HG03066 (cell line): ENCODE measurements around the gene ATOX1.
"Not testable (repeated sequence)": the region's sequence is repeated elsewhere in the genome, so short reads cannot be mapped to it uniquely, and the experiment has no call there.

Experiments used
- ATAC-seq: cut with Tn5 transposase; IDR thresholded peaks from one replicate; pipeline ENCODE4 v1.9.1; 2021; ENCODE audit warnings: low read depth; ENCODE audit not compliant: unreplicated experiment

ATOX1 gene

DNA sequence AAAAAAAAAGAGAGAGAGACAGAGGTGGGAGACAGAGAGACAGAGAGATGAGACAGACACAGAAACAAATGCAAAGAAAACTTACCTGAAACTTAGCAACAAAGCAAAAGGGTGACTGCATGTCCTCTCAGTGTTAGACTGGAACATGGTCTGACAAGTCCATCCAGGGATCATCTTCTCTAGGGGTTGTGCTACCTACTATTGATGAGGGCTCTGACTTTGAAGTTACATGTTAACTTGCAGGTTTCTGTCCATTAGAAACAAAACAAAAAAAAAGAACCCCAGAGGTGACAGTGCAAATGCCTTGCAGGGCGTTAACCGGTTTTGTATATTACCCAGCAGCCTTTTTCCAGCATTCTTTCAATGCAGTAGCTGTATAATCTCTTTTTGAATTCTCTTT, 58.1 kb downstream of the ATOX1 start:
- ATAC-seq = no peak

DNA sequence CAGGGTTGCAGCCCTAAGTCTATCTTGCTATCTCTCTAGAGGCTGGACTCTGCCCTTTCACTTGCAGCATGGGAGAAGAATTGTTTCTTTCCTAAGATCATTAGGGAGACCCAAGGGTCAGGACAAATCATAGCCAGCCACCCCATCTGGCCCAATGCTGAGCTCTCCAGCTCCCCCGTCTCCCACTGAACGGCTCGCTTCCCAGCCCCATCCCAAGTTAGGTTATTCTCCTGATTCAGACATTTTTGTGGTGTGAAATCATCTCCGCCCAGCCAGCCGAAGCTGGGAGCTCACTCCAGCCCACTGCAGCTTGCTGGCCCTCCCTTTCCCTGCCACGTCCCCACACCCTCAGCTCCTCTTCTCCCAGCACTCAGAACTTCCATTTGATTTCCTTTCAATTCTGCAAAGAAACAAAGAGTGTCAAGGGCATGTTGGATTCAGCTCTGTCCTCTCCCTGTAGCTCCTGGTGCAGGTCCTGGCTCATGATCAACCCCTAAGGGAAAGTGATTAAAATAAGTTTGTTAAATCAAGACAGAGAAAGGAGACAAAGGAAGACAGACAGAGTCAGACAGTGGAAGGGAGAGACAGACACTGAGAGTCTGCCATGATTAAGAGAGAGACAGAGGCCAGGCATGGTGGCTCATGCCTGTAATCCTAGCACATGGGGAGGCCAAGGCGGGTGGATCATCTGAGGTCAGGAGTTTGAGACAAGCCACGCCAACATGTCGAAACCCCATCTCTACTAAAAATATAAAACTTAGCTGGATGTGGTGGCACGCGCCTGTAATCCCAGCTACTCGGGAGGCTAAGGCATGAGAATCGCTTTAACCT, 59.1 kb downstream of the ATOX1 start:
- no peak for ATAC-seq

DNA sequence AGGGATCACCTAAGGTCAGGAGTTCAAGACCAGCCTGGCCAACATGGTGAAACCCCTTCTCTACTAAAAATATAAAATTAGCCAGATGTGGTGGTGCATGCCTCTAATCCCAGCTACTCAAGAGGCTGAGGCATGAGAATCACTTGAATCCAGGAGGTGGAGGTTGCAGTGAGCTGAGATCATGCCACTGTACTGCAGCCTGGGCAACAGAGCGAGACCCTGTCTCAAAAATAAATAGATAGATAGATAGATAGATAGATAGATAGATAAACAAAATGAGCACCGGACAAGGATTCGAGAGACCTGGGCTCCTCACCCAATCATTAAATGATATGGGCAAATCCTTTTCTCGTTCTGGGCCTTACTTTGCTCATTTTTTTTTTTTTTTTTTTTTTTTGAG, 60.4 kb downstream of the ATOX1 start:
- not testable (repeated sequence) for ATAC-seq

DNA sequence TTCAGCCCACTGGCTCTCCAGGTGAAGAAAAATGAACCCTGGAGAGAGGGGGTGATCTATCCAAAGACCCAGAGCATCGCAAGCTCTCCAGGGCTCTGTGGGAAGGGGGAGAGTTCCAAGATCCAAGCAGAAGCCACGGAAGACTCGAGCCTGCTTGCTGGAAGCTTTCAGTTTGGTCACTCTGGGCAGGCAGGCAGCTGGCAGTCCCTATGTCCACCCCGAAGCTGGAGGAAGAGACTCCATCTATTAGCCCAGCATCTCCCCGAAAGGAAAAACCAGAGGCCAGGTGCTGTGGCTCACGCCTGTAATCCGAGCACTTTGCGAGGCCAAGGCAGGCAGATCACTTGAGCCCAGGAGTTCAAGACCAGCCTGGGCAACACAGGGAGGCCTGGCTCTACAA, 61.0 kb downstream of the ATOX1 start:
- ATAC-seq = no peak

DNA sequence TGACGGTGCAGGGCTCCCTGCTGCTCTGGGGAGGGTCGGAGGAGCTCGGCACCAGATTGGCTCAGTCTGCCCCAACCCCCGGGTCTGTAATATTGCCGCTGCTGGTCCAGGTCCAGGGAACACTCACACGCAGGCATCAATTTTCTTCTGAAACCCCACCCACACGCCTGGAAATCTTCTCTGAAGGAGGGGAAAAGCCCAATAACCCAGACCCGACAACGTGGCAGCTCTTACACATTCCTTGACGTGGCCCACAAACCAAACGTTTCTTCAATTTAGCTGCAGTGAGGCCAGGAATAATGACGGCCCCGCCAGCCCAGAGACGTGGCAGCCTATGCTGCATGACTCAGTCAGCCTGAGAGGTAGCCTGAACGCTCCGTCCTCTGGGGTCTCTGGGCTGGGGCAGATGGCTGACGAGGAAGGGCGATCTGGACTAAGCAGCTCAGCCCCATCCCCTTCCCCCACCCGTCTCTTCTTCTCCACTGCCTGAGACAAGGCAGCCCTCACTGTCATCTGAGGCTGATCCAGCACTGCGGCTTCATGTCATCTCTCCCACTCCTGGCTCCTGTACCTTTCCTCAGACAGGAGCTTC, 61.9 kb downstream of the ATOX1 start:
- ATAC-seq = no peak

DNA sequence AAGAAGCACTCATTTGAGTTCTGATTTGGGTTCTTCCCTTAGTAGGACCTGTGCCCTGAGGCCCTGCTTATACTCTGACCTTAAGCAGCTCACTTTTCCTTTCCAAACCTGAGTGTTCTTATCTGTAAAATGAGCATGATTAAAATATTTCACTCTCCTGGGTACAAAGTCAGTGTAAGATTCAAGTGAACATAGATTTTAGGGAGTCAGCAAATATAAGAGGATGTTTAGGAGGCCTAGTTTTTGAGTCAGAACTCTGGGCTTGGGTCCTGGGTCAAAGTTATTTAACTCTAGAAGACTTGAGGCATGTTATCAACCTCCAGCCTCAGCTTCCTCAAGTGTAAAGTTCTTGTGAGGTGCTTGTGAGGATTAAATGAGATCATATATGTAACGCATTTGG, 63.0 kb downstream of the ATOX1 start:
- ATAC-seq = no peak

DNA sequence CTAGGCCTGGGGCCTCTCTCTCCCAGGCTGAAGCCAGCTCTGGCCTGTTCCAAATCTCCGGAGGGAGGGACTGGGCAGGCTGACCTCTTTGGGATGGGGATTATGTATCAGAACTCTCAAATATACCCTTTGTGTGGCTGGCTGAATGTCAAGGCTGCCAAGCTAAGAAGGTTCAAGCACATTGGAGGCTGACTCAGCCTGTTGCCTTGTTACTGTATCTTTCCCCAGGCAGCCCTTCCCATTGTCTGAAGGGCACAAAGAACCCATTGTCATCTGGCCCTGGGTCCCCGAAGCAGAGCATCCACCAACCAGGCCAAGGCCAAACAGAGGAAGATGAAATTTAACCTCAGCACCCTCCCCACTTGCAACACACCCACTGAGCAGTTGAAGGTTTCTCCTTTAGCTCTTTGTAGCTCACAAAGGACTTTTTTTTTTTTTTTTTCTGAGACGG, 64.4 kb downstream of the ATOX1 start:
- ATAC-seq = no peak
